HG02973 (cell line): Measurements from ENCODE around the gene CCS.
"Not testable (repeated sequence)": the region's sequence is repeated elsewhere in the genome, so short reads cannot be mapped to it uniquely, and the experiment has no call there.

Experiments
- ATAC-seq: cut with Tn5 transposase; IDR thresholded peaks from one replicate; pipeline ENCODE4 v1.9.1; 2021; ENCODE audit warnings: moderate library complexity; ENCODE audit not compliant: unreplicated experiment

CCS gene, protein sequence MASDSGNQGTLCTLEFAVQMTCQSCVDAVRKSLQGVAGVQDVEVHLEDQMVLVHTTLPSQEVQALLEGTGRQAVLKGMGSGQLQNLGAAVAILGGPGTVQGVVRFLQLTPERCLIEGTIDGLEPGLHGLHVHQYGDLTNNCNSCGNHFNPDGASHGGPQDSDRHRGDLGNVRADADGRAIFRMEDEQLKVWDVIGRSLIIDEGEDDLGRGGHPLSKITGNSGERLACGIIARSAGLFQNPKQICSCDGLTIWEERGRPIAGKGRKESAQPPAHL

DNA sequence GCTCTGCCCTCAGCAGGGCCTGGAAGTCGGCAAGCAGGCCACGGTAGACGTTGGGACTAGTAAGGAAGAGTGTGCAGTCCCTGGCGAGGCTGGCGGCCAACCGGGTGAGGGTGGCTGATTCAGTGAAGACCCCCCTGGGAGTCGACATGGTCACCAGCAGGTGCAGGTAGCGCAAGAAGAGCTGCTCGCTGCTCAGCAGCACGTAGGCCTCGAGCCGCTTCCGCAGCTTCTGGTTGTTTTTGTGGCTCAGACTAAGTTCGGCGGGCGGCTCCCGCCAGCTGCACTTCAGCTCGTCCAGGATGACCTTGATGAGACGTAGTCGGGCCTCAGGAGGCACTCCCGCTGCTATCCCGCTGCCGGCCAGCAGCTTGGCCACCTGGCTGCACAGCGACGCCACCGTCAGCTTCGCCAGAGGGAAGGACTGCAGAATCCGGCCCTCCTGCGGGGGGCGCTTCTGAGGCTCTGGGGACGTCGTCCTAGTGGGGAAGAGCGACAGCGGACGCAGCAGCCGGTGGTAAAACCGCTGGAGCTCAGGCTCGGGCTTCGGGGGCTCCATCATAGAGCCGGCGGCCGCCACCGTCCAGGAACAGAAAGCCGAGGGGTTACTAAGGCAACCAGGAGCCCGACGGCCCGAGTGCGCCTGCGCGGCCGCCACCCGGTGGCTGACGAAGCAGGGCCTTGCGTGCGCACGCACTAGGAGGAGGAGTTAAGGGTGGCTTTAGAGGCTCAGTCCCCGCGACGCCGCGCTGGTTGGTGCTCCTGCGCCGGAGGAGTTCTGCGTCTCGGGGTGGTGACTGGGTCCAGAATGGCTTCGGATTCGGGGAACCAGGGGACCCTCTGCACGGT lies at the start of gene CCS, which contains the start of gene CCDC87:
Gene CCS, plus strand, starts transcription at position 729 of the 846 bp plus-strand sequence. Its CDS starts 77 bp downstream, at position 806.
Gene CCDC87, minus strand, starts transcription at position 607 of the 846 bp plus-strand sequence. Its CDS starts 48 bp downstream, at position 559.
- peak; percentile 86 for ATAC-seq

DNA sequence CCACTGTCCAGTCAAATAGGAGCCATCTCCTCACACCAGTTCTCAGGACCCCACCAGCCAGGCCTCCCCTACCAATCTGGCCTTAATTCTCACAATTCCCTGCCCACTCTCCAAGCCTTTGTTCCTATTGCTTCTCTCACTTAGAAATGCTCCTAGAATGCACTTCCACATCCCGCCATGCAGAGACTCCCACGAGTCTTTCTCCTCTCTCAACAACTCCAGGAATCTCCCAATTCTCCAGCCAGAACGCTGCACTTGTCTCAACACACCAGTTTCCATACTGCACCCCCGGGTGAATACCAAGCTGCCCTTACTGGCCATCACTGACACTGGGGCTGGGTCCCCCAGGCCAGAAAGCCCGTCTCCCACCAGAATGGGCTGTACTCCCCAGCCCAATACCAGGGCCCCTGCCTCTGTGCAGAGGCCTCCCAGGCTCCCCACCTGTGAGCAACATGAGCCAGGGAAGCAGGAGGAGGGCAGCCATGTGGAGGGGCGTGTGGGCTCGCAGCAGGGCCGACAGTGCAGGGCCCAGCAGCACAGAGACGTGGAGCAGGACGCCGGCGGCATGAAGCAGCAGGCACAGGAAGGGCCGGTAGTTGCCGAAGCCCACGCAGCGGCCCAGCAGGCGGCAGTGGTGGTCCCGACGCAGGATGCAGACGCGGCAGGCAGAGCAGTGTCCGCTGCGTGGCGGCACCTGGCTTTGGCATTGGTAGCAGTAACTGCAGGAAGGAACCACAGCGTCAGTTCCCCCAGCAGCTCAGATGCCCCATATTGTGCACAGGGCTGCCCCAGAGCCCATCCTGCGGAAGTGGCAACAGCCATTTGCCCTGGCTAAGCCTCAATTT lies 49.5 kb upstream of the CCS start:
- no peak for ATAC-seq

DNA sequence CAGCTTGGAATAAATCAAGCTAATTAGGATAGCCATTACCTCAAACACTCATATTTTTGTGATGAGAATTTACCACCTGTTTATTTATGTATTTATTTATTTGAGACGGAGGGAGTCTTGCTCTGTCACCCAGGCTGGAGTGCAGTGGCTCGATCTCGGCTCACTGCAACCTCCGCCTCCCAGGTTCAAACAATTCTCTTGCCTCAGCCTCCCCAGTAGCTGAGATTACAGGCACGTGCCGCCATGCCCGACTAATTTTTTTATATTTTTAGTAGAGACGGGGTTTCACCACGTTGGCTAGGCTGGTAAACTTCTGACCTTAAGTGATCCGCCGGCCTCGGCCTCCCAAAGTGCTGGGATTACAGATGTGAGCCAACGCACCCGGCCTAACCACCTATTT lies 48.0 kb upstream of the CCS start:
- ATAC-seq = not testable (repeated sequence)

DNA sequence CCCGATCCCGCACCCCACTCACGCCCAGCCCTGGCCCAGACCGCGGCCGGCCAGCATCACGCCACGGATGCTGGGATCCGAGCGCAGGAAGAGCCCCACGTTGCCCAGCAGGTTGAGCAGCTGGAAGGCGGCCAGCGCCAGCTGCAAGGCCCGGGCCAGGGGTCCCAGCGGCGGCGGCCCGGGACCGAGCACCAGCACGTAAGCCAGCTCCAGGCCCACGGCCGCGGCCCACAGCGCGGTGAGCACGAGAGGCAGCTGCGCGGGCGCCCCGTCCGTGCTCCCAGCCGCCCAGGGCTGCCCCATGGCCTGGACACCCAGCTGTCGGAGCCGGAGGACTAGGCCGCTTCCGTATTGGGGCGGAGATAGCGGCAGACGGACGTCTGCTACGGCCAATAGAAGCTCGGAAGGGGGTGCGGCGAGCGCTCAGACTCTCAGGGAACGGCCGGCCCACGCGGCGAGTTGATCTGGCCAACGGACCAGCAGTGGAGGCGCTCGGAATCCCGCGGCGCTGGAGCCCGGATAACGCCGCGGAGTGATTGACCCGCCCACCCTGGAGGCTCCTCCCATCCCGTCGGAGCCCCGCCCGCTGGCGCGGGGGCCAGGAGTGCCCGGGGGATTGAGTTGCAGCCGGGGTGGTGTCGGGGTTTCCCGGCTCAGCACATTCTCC lies 47.2 kb upstream of the CCS start, which contains the start of gene ZDHHC24:
Gene ZDHHC24, minus strand, starts transcription at position 348 of the 667 bp plus-strand sequence. Its CDS starts 45 bp downstream, at position 303.
- ATAC-seq = peak; percentile 77

DNA sequence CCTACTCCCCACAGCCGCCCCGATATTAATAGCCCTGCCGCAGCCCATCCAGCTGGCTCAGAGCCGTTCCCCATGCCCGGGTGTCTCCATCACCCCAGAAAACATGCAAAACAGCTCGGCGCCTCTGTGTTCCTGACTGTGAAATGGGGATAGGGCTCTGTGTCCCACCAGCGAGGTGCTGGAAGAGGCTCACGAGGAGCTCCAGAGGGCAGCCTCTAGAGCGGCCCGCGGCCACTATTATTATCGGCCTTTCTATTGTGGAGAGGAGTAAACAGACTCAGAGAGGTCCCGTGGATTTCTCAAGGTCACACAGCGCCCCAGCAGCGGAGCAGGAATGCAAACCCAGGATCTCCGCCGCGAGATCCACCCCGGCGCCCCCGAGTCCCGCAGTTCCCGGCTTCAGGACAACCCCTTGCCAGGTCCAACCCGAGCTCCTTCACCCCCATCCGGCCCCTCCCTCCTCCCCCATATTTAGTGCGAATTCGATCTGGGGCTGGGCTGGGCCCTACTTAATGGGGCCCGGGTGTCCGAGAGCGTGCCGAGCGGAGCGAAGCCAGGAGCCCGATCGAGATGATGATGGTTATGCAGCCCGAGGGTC lies 46.5 kb upstream of the CCS start, which contains the start of gene ACTN3:
Gene ACTN3, plus strand, starts transcription at position 536 of the 598 bp plus-strand sequence. Its CDS starts 35 bp downstream, at position 571.
- ATAC-seq = no peak

DNA sequence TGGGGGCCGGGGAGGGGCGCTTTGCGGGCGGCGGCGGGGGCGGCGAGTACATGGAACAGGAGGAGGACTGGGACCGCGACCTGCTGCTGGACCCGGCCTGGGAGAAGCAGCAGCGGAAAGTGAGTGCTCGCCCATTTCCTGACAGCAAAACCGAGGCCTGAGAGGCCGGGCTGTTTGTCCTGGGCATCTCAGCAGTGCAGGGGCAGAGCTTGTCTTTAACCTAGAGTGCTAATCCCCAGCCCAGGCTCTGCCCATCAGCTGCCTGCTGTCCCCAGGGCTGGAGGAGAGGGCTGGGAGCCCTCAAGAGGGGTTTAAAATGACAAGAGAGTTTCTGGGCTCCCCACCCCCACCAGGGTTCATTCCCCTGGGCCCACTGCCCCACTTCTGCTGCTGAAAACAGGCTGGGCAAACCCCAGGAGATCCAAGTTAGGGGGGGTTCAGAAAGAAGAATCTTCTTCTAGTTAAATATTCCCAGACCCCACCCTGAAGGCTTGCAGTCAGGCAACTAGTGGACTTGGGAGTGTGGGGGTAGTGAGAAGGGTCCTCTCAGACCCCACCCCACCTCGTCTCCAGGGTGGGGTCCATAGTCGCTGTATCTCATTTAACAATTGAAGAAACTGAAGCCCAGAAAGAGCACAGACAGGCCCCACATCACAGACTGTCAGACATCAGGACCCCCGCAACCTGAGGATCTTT lies 45.9 kb upstream of the CCS start:
- no peak for ATAC-seq

DNA sequence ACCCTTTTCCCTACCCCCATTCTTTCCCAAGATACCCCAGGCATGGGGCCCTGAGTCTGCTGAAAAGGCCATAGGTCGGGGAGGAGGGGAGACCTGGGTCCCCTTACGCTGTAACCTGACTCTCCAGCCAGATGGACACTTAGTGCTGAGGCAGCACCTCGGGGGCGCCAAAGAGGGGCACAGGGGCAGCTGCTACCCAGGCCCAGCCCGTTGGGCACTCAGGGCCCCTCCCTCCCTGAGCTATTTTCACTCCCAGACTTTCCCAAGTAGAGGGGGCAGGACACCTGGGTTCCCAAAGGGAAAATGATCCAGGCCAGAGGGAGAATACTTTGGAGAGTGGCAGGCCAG lies 45.3 kb upstream of the CCS start:
- no peak for ATAC-seq

DNA sequence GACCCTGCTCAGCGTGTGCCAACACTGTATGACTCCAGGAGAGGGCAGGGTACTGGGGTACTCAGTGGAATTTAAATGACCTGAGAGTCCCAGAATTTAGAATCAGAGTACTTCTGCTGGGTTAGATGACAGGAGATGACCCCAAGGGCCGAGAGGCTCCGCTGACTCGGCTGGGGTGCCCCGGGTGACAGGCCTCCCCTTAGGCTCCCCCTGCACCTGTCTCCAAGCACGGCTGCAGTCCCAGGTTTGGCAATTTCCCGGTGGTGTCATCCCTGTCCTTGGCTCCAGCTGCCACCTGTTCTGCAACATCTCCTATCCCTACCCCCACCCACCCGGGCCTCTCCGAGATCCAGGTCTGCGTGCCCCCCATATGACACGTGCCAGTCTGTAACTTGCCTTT lies 44.9 kb upstream of the CCS start:
- ATAC-seq = no peak

DNA sequence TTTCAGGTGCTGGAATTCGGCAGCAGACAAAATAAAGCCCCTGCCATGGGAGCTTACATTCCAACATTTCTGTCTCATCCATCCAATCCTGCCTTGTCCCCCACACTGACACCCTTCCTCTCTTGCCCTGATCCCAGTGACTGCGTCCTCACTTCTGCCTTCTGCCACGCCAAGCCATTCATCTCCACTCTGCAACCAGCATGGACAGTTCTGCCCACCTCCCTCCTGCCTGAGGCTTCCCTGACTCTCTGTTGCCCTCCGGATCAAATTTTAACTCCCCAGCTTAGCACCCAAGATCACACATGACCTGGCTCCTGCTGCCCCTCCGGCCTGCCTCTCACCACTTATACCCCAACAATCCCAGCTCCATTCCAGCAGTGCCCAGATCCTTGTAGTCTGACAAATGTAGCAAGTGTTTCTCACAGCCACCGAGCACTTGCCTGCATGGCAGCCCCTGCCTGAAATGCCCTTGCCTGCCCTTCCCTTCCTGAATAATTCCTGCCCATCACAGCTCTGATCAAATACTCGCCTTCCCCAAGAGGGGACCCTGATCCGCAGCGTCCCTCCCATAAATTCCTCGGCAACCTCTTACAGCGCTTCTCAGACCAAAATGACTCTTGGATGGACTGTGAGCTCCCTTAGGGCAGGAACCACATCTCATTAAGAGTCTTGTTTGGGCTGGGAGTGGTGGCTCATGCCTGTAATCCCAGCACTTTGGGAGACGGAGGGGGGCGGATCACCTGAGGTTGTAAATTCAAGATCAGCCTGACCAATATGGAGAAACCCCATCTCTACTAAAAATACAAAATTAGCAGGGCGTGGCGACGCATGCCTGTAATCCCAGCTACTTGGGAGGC lies 44.0 kb upstream of the CCS start:
- no peak for ATAC-seq

DNA sequence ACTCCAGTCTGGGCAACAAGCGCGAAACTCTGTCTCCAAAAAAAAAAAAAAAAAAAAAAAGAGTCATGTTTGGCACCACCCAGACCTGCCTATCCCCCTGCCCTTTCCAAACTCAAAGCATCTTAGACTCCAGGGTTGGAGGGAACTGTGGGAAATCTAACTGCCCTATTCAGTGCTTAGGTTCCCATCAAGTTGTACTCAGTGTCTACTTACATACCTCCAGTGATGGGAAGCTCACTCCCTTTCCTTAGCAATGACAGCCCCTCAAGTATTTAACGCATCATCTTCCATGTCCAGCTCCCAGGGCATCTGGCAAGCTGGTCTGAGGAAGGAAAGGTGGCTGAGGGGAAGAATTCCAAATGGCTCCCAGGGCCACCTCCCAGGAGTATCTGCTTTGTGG lies 43.3 kb upstream of the CCS start:
- ATAC-seq = no peak

DNA sequence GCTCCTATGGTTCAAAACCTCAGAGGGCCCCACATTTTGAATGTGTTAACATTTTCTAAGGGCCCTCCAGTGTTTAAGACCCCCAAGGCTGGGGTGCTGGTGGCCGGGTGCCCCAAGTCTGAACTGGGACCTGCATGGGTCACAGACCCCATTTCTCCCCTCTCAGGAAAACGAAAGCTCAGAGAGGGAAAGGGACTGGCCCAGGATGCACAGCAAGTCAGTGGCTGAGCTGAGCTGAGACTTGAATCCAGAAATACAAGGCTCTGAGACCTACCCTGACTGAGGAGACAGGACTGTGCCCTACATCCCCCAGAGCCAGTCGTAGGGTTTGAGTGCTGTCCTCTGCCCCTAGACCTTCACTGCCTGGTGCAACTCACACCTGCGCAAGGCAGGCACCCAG lies 42.1 kb upstream of the CCS start:
- ATAC-seq = no peak

DNA sequence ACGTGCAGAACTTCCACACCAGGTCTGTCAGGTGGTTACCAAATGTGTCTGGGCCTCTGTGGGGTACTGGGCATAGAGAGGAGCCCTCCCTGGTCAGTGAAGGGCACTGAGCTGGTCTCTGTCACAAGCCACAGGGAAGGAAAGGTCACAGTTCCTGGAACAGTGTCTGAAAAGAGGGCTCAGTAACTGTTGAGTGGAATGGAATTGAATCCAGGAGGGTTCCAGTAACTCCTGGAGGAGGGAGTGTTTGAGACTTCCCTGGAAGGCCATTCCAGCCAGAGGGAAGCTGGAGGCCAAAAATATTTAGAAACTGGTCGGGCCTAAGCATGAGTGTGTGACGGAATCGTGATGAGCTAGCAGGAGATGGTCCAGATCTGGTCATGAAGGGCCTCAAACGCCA lies 38.4 kb upstream of the CCS start:
- no peak for ATAC-seq

DNA sequence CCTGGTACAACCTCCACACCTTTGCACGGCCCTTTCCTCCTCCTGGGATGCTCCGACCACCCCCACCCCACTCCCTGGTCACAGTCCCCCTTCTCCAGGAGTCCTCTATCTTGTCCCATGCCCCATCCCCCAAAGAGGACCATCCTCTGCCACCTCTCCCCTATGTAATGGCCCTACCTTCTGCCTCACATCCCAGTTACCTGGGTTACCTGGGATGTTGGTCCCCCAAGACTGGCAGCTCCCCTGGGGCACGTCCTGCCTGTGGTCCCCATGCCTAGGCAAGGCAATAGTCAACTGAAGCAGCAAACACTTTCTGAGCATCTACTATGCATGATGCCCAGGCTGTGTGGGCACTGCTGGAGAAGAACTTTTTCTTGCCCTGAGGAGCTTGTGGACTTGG lies 37.6 kb upstream of the CCS start:
- ATAC-seq = no peak

DNA sequence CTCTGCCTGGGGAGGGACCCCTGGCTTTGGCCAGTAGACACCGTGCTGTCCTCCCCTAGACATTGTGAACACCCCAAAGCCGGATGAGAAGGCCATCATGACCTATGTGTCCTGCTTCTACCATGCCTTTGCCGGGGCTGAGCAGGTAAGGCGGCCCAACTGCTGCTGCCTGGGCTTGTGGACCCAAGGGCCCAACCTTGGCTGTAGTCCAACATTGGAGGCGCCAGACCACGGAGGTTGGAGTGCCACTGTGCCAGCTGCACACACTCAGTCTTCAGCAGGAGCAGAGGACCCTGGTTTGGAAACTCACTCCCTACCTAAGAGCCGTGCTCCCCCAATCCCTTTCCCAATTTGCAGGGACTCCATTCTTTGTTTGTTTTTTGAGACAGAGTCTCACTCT lies 36.9 kb upstream of the CCS start:
- no peak for ATAC-seq

DNA sequence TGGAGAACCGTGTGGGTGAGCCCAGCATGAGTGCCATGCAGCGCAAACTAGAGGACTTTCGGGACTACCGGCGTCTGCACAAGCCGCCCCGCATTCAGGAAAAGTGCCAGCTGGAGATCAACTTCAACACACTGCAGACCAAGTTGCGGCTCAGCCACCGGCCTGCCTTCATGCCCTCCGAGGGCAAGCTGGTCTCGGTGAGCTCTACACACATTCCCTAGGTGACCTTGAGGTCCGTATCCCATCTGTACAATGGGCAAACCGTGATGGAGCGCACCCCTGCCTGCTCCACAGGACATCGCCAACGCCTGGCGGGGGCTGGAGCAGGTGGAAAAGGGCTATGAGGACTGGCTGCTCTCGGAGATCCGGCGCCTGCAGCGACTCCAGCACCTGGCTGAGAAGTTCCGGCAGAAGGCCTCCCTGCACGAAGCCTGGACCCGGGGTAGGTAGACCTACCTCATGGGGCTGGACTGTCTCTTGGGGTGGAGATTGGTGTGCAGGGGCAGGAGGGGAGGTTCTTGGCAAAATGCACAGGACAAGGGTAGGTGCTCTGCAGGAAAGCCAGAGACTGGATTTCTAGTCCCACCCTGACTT lies 35.2 kb upstream of the CCS start:
- ATAC-seq = no peak

DNA sequence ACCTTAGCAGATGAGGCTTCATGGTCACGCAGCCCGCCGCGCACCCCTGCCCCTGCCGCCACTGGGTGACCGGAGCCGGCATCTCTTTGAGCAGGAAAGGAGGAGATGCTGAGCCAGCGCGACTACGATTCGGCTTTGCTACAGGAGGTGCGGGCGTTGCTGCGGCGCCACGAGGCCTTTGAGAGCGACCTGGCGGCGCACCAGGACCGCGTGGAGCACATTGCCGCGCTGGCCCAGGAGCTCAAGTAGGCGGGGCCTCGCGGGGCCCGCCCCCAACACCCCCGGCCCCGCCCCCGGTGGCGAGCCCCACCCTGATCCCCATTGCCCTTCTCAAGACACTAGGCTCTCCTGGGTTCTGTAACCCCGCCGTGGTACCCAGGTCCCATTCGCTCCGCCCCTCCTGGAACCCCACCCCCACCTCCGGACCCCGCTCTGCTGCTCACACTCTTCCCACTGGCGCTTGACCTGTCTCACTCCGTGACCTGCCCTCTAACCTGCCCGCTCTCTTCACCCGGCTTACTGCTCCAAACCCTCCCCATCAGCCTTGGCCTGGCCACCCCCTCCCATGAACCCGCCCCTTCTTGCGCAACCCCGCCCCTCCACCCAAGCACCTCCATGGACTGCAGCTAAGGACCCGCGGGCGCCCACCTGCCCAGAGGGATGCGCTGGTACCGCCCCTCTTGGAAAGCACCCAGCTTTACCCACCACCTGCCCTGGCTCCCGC lies 33.7 kb upstream of the CCS start:
- no peak for ATAC-seq

DNA sequence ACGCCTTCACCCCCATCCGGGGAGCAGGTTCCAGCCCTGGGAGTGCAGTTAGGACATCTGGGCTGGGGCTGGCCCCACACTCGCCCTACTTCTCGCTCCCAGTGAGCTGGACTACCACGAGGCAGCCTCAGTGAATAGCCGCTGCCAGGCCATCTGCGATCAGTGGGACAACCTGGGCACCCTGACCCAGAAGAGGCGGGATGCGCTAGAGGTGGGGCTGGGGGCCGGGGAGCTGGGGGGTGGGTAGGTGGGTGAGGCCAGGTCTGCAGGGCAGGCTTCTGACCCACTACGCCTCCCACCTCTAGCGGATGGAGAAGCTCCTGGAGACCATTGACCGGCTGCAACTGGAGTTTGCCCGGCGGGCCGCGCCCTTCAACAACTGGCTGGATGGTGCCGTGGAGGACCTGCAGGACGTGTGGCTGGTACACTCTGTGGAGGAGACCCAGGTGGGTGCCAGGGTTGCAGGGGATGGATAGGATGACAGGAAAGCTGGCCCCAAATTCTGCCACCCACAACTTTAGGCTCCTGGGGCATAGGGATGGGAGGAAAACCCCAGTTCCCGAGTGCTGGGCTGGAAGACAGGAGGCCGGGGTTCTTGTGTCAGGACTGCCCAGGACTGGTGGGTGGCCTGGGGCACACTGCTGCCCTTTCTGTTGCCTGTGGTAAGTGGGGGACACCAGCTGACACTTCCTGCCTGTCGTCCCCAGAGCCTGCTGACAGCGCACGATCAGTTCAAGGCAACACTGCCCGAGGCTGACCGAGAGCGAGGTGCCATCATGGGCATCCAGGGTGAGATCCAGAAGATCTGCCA lies 32.9 kb upstream of the CCS start:
- ATAC-seq = no peak
